Coronary artery (tissue), 2 donors: ENCODE data around the gene ACOT7.
"Not testable (repeated sequence)": the region's sequence is repeated elsewhere in the genome, so short reads cannot be mapped to it uniquely, and the experiment has no call there.

Experiments
- DNase-seq: peaks from one replicate; pipeline ENCODE4 v3.0.0-alpha.2; 2017; ENCODE audit warnings: low spot score
- H3K27ac ChIP-seq, 2 donors: fragments of 200-600 bp; sonication (generic); one replicate each; pipeline ENCODE4 v1.5.1; 2016 to 2019
- H3K4me3 ChIP-seq: fragments of 200-600 bp; sonication (generic); 2 replicates; pipeline ENCODE4 v1.5.1; 2016; ENCODE audit warnings: mild to moderate bottlenecking, moderate library complexity
- TF ChIP-seq, protein P1 (sequence below): fragments of 200-600 bp; sonication (generic); IDR thresholded peaks from one replicate; pipeline ENCODE4 v1.5.1; 2019; ENCODE audit warnings: antibody characterized with exemption

The ACOT7 gene

DNA sequence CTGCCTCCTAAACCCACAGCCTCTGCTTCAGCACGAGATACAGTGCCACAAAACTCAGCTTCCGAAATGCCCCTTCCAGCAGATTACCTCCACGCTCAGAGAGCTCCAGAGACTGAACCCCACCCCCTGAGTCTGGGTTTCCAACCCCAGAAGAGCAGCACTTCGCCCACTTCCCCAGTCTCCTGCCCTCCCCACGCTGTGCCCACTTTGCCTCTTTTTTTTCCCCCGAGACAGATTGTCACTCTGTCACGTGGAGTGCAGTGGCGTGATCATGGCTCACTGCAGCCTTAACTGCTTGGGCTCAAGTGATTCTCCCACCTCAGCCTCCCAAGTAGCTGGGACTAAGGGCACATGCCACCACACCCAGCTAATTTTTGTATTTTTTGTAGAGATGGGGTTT lies 167.9 kb downstream of the ACOT7 start:
- H3K4me3 ChIP-seq: no peak overlapping the region
- no peak overlapping the region for H3K27ac ChIP-seq
- TF ChIP-seq, protein P1, sequence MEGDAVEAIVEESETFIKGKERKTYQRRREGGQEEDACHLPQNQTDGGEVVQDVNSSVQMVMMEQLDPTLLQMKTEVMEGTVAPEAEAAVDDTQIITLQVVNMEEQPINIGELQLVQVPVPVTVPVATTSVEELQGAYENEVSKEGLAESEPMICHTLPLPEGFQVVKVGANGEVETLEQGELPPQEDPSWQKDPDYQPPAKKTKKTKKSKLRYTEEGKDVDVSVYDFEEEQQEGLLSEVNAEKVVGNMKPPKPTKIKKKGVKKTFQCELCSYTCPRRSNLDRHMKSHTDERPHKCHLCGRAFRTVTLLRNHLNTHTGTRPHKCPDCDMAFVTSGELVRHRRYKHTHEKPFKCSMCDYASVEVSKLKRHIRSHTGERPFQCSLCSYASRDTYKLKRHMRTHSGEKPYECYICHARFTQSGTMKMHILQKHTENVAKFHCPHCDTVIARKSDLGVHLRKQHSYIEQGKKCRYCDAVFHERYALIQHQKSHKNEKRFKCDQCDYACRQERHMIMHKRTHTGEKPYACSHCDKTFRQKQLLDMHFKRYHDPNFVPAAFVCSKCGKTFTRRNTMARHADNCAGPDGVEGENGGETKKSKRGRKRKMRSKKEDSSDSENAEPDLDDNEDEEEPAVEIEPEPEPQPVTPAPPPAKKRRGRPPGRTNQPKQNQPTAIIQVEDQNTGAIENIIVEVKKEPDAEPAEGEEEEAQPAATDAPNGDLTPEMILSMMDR: no peak
- DNase-seq: no peak

DNA sequence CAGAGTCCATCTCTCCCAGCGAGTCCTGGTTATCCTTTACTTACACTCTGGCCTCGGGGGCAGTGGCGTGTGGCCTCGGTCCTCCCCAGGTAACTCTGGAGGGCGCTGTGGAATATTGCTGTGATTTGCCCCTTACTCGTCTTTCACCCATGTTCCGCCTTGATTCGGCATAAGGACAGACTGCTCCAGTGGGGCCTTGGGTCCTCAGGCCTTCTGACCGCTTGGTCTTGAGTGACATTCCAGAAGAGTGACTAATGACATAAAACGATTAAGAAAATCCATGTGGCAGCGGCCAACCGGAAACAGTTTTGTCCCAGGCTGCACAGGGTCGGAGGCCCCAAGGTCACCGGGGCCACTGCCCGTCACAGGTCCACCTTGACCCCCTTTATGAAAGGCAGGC lies 168.8 kb downstream of the ACOT7 start:
- no peak for DNase-seq
- TF ChIP-seq, protein P1: no peak
- H3K27ac ChIP-seq: no peak overlapping the region
- no peak overlapping the region for H3K4me3 ChIP-seq

DNA sequence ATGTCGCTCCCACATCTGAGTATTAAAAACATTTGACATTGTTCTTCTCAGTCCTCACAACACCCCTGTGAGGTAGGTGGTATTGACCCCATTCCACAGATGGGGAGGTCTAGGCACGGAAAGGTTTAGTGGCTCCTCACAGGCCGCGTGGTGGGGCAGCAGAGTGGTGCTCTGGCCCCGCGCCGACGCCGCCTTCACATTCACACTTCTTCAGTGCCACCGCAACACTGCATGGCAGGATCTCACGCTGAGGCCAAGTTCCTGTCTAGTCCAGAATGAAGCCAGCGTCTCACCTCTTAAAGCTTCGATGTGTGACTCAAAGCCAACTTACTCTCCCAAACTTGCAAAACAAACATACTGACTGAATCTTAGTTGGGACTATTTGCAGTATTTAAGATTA lies 169.9 kb downstream of the ACOT7 start:
- peak overlapping the region in 1 of 2 donors; percentile 41 for H3K27ac ChIP-seq
- TF ChIP-seq, protein P1: no peak
- H3K4me3 ChIP-seq: no peak overlapping the region
- no peak for DNase-seq

DNA sequence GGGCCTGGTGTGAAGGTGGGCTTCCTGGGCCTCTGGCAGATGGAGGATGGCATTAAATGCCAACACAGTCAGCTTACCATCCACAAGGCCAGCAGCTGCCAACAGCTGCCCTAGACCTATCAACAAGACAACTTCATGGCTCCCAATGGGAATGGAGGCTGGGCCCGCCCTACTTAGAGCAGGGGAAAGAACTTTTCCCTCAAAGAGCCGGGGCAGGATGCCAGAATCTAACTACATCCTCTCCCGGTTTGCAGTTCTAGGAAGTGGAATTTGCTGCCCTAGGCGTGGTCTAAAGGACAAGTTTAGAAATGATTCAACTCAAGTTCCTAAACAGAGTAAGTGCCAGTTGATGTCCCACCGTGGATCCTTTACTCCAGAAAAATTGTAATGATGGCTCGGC lies 170.9 kb downstream of the ACOT7 start:
- Histone ChIP-seq H3K4me3 (no peak overlapping the region), H3K27ac (peak overlapping the region in 1 of 2 donors; percentile 41)
- TF ChIP-seq, protein P1: no peak
- no peak for DNase-seq

DNA sequence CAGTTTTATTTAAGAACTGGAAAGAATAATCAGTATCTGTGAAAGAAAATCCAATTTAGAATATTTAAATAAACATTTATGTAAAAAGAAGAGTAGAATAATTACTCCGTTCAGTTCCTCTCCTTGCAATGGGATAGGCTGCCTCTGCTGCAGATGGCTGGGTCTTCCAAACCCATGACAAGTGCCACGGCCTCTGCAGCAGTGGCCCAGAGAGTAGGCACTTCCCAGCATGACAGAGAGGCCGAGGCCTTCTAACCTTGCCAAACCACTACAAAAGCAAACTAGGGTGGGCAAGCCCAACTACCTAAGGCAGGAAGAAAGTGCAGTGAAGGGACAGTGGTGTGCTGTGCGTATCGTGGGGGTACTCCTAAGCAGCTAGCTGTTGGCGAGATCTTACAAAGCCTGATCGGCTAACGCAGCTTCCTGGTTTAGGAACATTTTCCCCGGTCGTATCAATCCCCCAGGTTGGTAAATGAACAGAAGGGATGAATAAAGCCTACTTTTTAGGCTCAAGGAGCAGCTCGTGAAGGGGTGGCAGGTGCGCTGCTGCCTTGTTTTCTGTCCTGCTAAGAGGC lies 172.3 kb downstream of the ACOT7 start:
- Histone ChIP-seq H3K4me3 (no peak overlapping the region), H3K27ac (no peak overlapping the region)
- no peak for DNase-seq
- TF ChIP-seq, protein P1: no peak

DNA sequence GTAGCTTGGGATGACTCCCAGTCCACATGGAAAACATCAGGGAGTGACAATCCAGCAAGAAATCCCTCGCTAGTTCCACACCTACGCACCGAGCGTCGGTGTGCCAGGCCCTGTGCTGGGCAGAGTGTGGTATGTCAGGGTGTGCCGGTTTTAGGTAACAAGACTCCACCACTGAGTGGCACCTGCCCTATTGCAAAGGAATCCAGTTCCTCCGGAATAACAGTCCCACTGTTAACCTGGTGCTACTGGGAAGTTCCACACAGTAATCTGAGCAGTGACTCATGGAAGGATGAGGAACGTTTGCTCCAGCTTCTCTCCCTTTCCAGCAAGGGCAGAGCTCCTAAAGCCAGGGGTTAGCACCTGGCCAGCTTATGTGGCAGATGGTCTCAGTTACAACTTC lies 173.3 kb downstream of the ACOT7 start:
- no peak overlapping the region for H3K27ac ChIP-seq
- TF ChIP-seq, protein P1: no peak

DNA sequence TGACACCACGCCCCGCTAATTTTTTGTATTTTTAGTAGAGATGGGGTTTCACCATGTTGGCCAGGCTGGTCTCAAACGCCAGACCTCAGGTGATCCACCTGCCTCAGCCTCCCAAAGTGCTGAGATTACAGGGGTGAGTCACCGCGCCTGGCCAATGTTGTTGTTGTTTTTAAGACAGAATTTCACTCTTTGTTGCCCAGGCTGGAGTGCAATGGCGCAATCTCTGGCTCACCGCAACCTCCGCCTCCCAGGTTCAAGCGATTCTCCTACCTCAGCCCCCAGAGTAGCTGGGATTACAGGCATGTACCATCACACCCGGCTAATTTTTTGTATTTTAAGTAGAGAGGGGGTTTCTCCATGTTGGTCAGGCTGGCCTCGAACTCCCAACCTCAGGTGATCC lies 173.9 kb downstream of the ACOT7 start:
- not testable (repeated sequence) for H3K27ac ChIP-seq, H3K4me3 ChIP-seq, DNase-seq

More for the DNA sequence above, 173.3 kb downstream of the ACOT7 start:
- DNase-seq: no peak
- H3K4me3 ChIP-seq: no peak overlapping the region
